ENCODE results near the gene CAMK1. TPM values are rescaled to one million over a fixed set of nuclear protein-coding genes. Genes with fewer than 3 reads are reported as not detected.

CAMK1 gene
- total RNA-seq, 1 donor from 2014 or later: 7.1 TPM

GRCh38 chr3:9715136-9715535, 54.6 kb downstream of the CAMK1 start:
- H3K9me3 Mint-ChIP-seq (ENCODE audit: unreplicated experiment): peaks cover 6% of the 10 kb centered on the region
- no peak overlapping the region for H3K4me2 ChIP-seq (ENCODE audit: low read length)
- no peak for DNase-seq (ENCODE audit: low read depth)

GRCh38 chr3:9713142-9713541, 56.6 kb downstream of the CAMK1 start:
- H3K27ac ChIP-seq (ENCODE audit: low read depth, low read length): no peak overlapping the region
- H3K27me3 Mint-ChIP-seq (ENCODE audit: low read depth, unreplicated experiment): peaks cover 27% of the 10 kb centered on the region
- H3K4me1 ChIP-seq (ENCODE audit: insufficient read depth, low read length): peaks cover 3% of the 10 kb centered on the region
- no peaks in the 10 kb centered on the region for H3K9me3 ChIP-seq (ENCODE audit: insufficient read depth, low read depth, low read length)
- H3K4me3 ChIP-seq (ENCODE audit: insufficient read depth, low read depth, low read length): no peak overlapping the region
- no peak overlapping the region for H3K4me3 Mint-ChIP-seq (ENCODE audit: unreplicated experiment)
- H3K36me3 ChIP-seq (ENCODE audit: insufficient read depth, low read length): no peaks in the 10 kb centered on the region
- no peak overlapping the region for H2AFZ ChIP-seq (ENCODE audit: low read depth, low read length)
- H3K4me2 ChIP-seq (ENCODE audit: low read length): no peak overlapping the region
- H3K9ac ChIP-seq (ENCODE audit: low read length): no peak overlapping the region
- no peak overlapping the region for H3K27ac Mint-ChIP-seq (ENCODE audit: unreplicated experiment)
- H3K79me2 ChIP-seq (ENCODE audit: insufficient read depth, low read length): no peaks in the 10 kb centered on the region
- DNase-seq (ENCODE audit: low read depth) (no peak), FAIRE-seq (no peak)
- H4K20me1 ChIP-seq (ENCODE audit: insufficient read depth, low read length): no peaks in the 10 kb centered on the region
- peaks cover 8% of the 10 kb centered on the region for H3K9me3 Mint-ChIP-seq (ENCODE audit: unreplicated experiment)
- no peak for TF ChIP-seq EZH2 (IDR thresholded peaks at IDR 0.05; ENCODE audit: insufficient read depth, low read length)
- TF ChIP-seq CTCF (IDR thresholded peaks at IDR 0.05; ENCODE audit: insufficient read depth, low read depth, low read length): no peak
- H3K4me1 Mint-ChIP-seq (ENCODE audit: low read depth, unreplicated experiment): no peaks in the 10 kb centered on the region
- no peaks in the 10 kb centered on the region for H3K27me3 ChIP-seq (ENCODE audit: insufficient read depth, low read length)
- peaks cover 2% of the 10 kb centered on the region for H3K36me3 Mint-ChIP-seq (ENCODE audit: low read depth, unreplicated experiment)

More at GRCh38 chr3:9715136-9715535, 54.6 kb downstream of the CAMK1 start:
- Mint-ChIP-seq H3K27me3 (ENCODE audit: low read depth, unreplicated experiment) (peaks cover 24% of the 10 kb centered on the region), H3K27ac (ENCODE audit: unreplicated experiment) (no peak overlapping the region), H3K36me3 (ENCODE audit: low read depth, unreplicated experiment) (peaks cover 2% of the 10 kb centered on the region), H3K4me3 (ENCODE audit: unreplicated experiment) (no peak overlapping the region), H3K4me1 (ENCODE audit: low read depth, unreplicated experiment) (no peaks in the 10 kb centered on the region)
- H3K79me2 ChIP-seq (ENCODE audit: insufficient read depth, low read length): no peaks in the 10 kb centered on the region
- no peaks in the 10 kb centered on the region for H3K36me3 ChIP-seq (ENCODE audit: insufficient read depth, low read length)
- H3K9ac ChIP-seq (ENCODE audit: low read length): no peak overlapping the region
- no peaks in the 10 kb centered on the region for H3K27me3 ChIP-seq (ENCODE audit: insufficient read depth, low read length)
- no peak overlapping the region for H2AFZ ChIP-seq (ENCODE audit: low read depth, low read length)
- no peaks in the 10 kb centered on the region for H4K20me1 ChIP-seq (ENCODE audit: insufficient read depth, low read length)
- no peaks in the 10 kb centered on the region for H3K9me3 ChIP-seq (ENCODE audit: insufficient read depth, low read depth, low read length)
- H3K4me1 ChIP-seq (ENCODE audit: insufficient read depth, low read length): peaks cover 3% of the 10 kb centered on the region
- H3K4me3 ChIP-seq (ENCODE audit: insufficient read depth, low read depth, low read length): no peak overlapping the region
- no peak overlapping the region for H3K27ac ChIP-seq (ENCODE audit: low read depth, low read length)
- no peak for FAIRE-seq
- TF ChIP-seq EZH2 (IDR thresholded peaks at IDR 0.05; ENCODE audit: insufficient read depth, low read length) (no peak), CTCF (IDR thresholded peaks at IDR 0.05; ENCODE audit: insufficient read depth, low read depth, low read length) (no peak)

GRCh38 chr3:9712415-9712814, 57.3 kb downstream of the CAMK1 start:
- peaks cover 3% of the 10 kb centered on the region for H3K4me1 ChIP-seq (ENCODE audit: insufficient read depth, low read length)
- H2AFZ ChIP-seq (ENCODE audit: low read depth, low read length): no peak overlapping the region
- H3K36me3 ChIP-seq (ENCODE audit: insufficient read depth, low read length): no peaks in the 10 kb centered on the region
- Mint-ChIP-seq H3K4me3 (ENCODE audit: unreplicated experiment) (no peak overlapping the region), H3K4me1 (ENCODE audit: low read depth, unreplicated experiment) (no peaks in the 10 kb centered on the region), H3K9me3 (ENCODE audit: unreplicated experiment) (peaks cover 8% of the 10 kb centered on the region), H3K27me3 (ENCODE audit: low read depth, unreplicated experiment) (peaks cover 30% of the 10 kb centered on the region), H3K27ac (ENCODE audit: unreplicated experiment) (no peak overlapping the region), H3K36me3 (ENCODE audit: low read depth, unreplicated experiment) (peaks cover 2% of the 10 kb centered on the region)
- no peaks in the 10 kb centered on the region for H4K20me1 ChIP-seq (ENCODE audit: insufficient read depth, low read length)
- TF ChIP-seq EZH2 (IDR thresholded peaks at IDR 0.05; ENCODE audit: insufficient read depth, low read length): no peak
- no peak for TF ChIP-seq CTCF (IDR thresholded peaks at IDR 0.05; ENCODE audit: insufficient read depth, low read depth, low read length)
- no peak overlapping the region for H3K9ac ChIP-seq (ENCODE audit: low read length)
- no peaks in the 10 kb centered on the region for H3K9me3 ChIP-seq (ENCODE audit: insufficient read depth, low read depth, low read length)
- H3K4me3 ChIP-seq (ENCODE audit: insufficient read depth, low read depth, low read length): no peak overlapping the region
- FAIRE-seq (no peak), DNase-seq (ENCODE audit: low read depth) (no peak)
- no peak overlapping the region for H3K27ac ChIP-seq (ENCODE audit: low read depth, low read length)
- no peaks in the 10 kb centered on the region for H3K27me3 ChIP-seq (ENCODE audit: insufficient read depth, low read length)
- H3K4me2 ChIP-seq (ENCODE audit: low read length): no peak overlapping the region
- no peaks in the 10 kb centered on the region for H3K79me2 ChIP-seq (ENCODE audit: insufficient read depth, low read length)

All from astrocyte (in vitro differentiated cells and primary cell).